ENCODE measurements around the gene DOC2B.
"Not testable (repeated sequence)": the region's sequence is repeated elsewhere in the genome, so short reads cannot be mapped to it uniquely, and the experiment has no call there.

DNA sequence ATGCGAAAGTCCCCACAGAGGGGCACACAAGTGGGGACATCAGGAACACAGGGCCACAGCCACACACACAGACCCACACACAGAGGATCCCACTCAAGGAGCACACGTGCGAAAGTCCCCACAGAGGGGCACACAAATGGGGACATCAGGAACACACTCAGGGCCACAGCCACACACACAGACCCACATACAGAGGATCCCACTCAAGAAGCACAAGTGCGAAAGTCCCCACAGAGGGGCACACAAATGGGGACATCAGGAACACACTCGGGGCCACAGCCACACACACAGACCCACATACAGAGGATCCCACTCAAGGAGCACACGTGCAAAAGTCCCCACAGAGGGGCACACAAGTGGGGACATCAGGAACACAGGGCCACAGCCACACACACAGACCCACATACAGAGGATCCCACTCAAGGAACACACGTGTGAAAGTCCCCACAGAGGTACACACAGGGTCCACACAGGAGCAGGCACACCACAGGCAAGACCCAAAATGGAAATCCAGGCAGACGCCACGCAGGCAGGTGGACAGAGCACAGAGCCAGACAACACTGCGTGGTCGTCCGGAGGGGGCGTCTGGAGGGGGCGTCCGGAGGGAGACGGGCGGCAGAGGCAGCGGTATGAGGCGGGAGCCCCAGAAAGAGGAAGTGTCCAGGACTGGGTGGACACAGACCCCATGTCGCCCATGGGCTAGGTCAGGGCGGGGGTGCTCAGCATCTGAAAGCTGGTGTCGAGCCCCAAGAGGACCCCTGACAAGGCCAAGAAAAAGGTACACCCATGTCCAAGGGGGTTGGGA, 41.8 kb downstream of the DOC2B start:
- TF ChIP-seq EZH2phosphoT487 (IDR thresholded peaks at IDR 0.05; ENCODE audit: low read depth); CTCF (IDR thresholded peaks at IDR 0.05; ENCODE audit: low read depth, low read length): not testable (repeated sequence)
